MM.1S (cell line): ENCODE results near the gene TOLLIP.

Experiments used
- CTCF ChIP-seq: fragments of 300-600 bp; sonication (generic); IDR thresholded peaks from 2 replicates; pipeline ENCODE4 v1.5.1; 2016; ENCODE audit warnings: antibody characterized with exemption, low read length, mixed read lengths
- EZH2 ChIP-seq: fragments of 300-600 bp; sonication (generic); optimal IDR thresholded peaks from 2 replicates; pipeline ENCODE3; 2017; ENCODE audit warnings: low read depth, mild to moderate bottlenecking, antibody characterized with exemption, low read length, mixed read lengths
- EZH2phosphoT487 ChIP-seq: fragments of 300-600 bp; sonication (generic); IDR thresholded peaks from 2 replicates; pipeline ENCODE4 v1.6.1; 2018; ENCODE audit warnings: antibody characterized with exemption, low read length

- TF ChIP-seq CTCF (no peak), EZH2 (no peak), EZH2phosphoT487 (no peak)
Observed at GRCh38 chr11:1235306-1235900, 74.0 kb downstream of the TOLLIP start.
